Measurements from ENCODE around the gene ELP2. TPM values are rescaled to one million over a fixed set of nuclear protein-coding genes. Genes with fewer than 3 reads are reported as not detected.

The ELP2 gene
- total RNA-seq, 1 experiment from 2014 or later, result 54.2 TPM

DNA sequence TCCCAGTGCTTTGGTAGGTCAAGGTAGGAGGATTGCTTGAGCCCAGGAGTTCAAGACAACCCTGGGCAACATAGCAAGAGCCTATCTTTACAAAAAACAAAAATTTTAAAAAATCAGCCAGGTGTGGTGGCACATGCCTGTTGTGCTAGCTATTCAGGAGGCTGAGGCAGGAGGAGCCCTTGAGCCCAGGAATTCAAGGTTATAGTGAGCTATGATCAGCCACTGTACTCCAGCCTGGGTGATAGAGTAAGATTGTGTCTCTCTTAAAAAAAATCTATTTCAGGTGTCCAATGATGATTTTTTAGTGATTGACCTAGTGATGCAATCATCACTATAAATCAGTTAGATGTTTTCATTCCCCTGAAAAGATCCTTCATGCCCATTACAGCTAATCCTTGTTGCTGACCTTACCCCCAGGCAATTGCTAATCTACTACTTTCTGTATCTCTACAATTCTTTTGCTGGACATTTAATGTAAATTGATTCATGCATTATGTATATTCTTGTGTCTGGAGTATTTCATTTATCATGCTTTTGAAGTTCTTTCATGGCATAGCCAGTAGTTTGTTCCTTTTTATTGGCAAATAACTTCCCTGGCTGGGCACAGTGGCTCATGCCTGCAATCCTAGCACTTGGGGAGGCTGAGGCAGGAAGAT is 67.9 kb downstream of the ELP2 start:
- Histone ChIP-seq H3K79me2 (ENCODE audit: low read depth) (peaks cover 6% of the 10 kb centered on the region; the same call in 1 of the 2 replicates), H3K4me2 (no peak overlapping the region), H3F3A (ENCODE audit: insufficient read depth, low read depth) (peaks cover 6% of the 10 kb centered on the region; the same call in 1 of the 2 replicates), H3K9me3 (ENCODE audit: insufficient read depth, low read depth) (no peaks in the 10 kb centered on the region), H2AFZ (no peak overlapping the region), H3K4me3 (no peak overlapping the region), H3K4me1 (replicated peaks; ENCODE audit: insufficient read depth) (no peaks in the 10 kb centered on the region), H3K27me3 (ENCODE audit: insufficient read depth, low read depth) (no peaks in the 10 kb centered on the region), H3K9me2 (ENCODE audit: insufficient read depth) (no peaks in the 10 kb centered on the region), H3K27ac (no peak overlapping the region), H4K20me1 (ENCODE audit: insufficient read depth) (peaks cover 27% of the 10 kb centered on the region), H3K36me3 (ENCODE audit: low read depth) (peaks cover 22% of the 10 kb centered on the region; the same call in 1 of the 2 replicates)
- no peak for TF ChIP-seq EZH2 (IDR thresholded peaks at IDR 0.05; ENCODE audit: low read depth)
- TF ChIP-seq, protein P1, sequence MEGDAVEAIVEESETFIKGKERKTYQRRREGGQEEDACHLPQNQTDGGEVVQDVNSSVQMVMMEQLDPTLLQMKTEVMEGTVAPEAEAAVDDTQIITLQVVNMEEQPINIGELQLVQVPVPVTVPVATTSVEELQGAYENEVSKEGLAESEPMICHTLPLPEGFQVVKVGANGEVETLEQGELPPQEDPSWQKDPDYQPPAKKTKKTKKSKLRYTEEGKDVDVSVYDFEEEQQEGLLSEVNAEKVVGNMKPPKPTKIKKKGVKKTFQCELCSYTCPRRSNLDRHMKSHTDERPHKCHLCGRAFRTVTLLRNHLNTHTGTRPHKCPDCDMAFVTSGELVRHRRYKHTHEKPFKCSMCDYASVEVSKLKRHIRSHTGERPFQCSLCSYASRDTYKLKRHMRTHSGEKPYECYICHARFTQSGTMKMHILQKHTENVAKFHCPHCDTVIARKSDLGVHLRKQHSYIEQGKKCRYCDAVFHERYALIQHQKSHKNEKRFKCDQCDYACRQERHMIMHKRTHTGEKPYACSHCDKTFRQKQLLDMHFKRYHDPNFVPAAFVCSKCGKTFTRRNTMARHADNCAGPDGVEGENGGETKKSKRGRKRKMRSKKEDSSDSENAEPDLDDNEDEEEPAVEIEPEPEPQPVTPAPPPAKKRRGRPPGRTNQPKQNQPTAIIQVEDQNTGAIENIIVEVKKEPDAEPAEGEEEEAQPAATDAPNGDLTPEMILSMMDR (conservative IDR thresholded peaks at IDR 0.05), result no peak
- ChIA-PET CTCF (no interaction called here), POLR2A (ENCODE audit: unreplicated experiment) (no interaction called here)
- DNase-seq, result no peak
- intact Hi-C loops (cut with micrococcal nuclease; ENCODE audit: unreplicated experiment), result no loop called here
- BruUV-seq (replicated peaks), result no TSS peak

DNA sequence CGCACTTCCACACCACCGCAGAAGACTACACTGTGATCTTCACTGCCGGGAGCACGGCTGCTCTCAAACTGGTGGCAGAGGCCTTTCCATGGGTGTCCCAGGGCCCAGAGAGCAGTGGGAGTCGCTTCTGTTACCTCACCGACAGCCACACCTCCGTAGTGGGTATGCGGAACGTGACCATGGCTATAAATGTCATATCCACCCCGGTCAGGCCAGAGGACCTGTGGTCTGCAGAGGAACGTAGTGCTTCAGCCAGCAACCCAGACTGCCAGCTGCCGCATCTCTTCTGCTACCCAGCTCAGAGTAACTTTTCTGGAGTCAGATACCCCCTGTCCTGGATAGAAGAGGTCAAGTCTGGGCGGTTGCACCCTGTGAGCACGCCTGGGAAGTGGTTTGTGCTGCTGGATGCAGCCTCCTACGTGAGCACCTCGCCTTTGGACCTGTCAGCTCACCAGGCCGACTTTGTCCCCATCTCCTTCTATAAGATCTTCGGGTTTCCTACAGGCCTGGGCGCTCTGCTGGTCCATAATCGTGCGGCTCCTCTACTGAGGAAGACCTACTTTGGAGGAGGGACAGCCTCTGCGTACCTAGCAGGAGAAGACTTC is 70.1 kb downstream of the ELP2 start:
- no peaks in the 10 kb centered on the region for H3F3A ChIP-seq (ENCODE audit: insufficient read depth, low read depth)
- H3K4me3 ChIP-seq, result no peak overlapping the region
- no peak overlapping the region for H2AFZ ChIP-seq
- H3K4me1 ChIP-seq (replicated peaks; ENCODE audit: insufficient read depth), result no peaks in the 10 kb centered on the region
- intact Hi-C loops (cut with micrococcal nuclease; ENCODE audit: unreplicated experiment), result no loop called here
- H3K4me2 ChIP-seq, result no peak overlapping the region
- no peak overlapping the region for H3K27ac ChIP-seq
- no peaks in the 10 kb centered on the region for H3K27me3 ChIP-seq (ENCODE audit: insufficient read depth, low read depth)
- no TSS peak for BruUV-seq (replicated peaks)
- no peaks in the 10 kb centered on the region for H3K9me2 ChIP-seq (ENCODE audit: insufficient read depth)
- no peak for DNase-seq
- CTCF ChIA-PET, result no interaction called here
- H3K9me3 ChIP-seq (ENCODE audit: insufficient read depth, low read depth), result no peaks in the 10 kb centered on the region
- TF ChIP-seq EZH2 (IDR thresholded peaks at IDR 0.05; ENCODE audit: low read depth), result no peak
- TF ChIP-seq, protein P1 (conservative IDR thresholded peaks at IDR 0.05), result no peak
- H4K20me1 ChIP-seq (ENCODE audit: insufficient read depth), result peaks cover 13% of the 10 kb centered on the region
- H3K79me2 ChIP-seq (ENCODE audit: low read depth), result 0 out of 2 replicates have a peak, but pooled peaks cover 2% of the 10 kb centered on the region
- POLR2A ChIA-PET (ENCODE audit: unreplicated experiment), result no interaction called here
- H3K36me3 ChIP-seq (ENCODE audit: low read depth), result 0 out of 2 replicates have a peak, but pooled peaks cover 15% of the 10 kb centered on the region

DNA sequence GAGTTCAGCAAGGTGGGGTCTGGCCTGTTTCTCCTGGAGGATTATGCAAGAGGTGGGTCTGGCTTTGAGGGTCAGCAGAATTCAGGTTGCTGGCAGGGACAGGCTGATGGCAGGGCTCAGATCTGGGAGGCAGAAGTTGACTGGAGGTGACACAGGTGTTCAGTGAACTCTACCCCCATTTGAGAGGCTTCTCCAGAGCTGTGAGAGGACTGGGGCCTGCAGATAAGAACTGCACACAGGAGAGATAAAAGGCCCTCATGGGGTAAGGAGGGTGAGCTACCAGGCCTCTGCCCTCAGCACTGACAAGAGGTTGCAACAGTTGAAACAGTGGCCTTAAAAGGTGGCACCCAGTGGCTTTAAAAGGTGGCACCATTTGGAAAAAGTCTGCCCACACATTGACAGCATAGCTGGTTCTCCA is 70.7 kb downstream of the ELP2 start:
- H3K36me3 ChIP-seq (ENCODE audit: low read depth), result 0 out of 2 replicates have a peak, but pooled peaks cover 18% of the 10 kb centered on the region
- TF ChIP-seq, protein P1 (conservative IDR thresholded peaks at IDR 0.05), result no peak
- TF ChIP-seq EZH2 (IDR thresholded peaks at IDR 0.05; ENCODE audit: low read depth), result no peak
- H3K9me3 ChIP-seq (ENCODE audit: insufficient read depth, low read depth), result no peaks in the 10 kb centered on the region
- H3K4me2 ChIP-seq, result no peak overlapping the region
- H3F3A ChIP-seq (ENCODE audit: insufficient read depth, low read depth), result no peaks in the 10 kb centered on the region
- 0 out of 2 replicates have a peak, but pooled peaks cover 2% of the 10 kb centered on the region for H3K79me2 ChIP-seq (ENCODE audit: low read depth)
- H4K20me1 ChIP-seq (ENCODE audit: insufficient read depth), result peaks cover 7% of the 10 kb centered on the region; the same call in 1 of the 2 replicates
- no peaks in the 10 kb centered on the region for H3K9me2 ChIP-seq (ENCODE audit: insufficient read depth)
- H2AFZ ChIP-seq, result no peak overlapping the region
- DNase-seq, result no peak
- ChIA-PET CTCF (no interaction called here), POLR2A (ENCODE audit: unreplicated experiment) (no interaction called here)
- H3K4me1 ChIP-seq (replicated peaks; ENCODE audit: insufficient read depth), result no peaks in the 10 kb centered on the region
- BruUV-seq (replicated peaks), result no TSS peak
- no peaks in the 10 kb centered on the region for H3K27me3 ChIP-seq (ENCODE audit: insufficient read depth, low read depth)
- no peak overlapping the region for H3K27ac ChIP-seq
- H3K4me3 ChIP-seq, result no peak overlapping the region
- intact Hi-C loops (cut with micrococcal nuclease; ENCODE audit: unreplicated experiment), result no loop called here
